Brain microvascular endothelial cell (primary cell): Measurements from ENCODE around the gene CEP164.

ENCODE experiments used
- DNase-seq: peaks from one replicate; pipeline ENCODE4 v3.0.0-alpha.2; 2020
- H3K27ac ChIP-seq: fragments of 250-450 bp; sonication (Bioruptor Pico); 2 replicates; pipeline ENCODE4 v1.5.1; 2020; ENCODE audit warnings: mild to moderate bottlenecking, moderate library complexity
- H3K27me3 ChIP-seq: fragments of 250-450 bp; sonication (Bioruptor Pico); replicated peaks from 2 replicates; pipeline ENCODE4 v1.5.1; 2020; ENCODE audit warnings: mild to moderate bottlenecking
- H3K36me3 ChIP-seq: fragments of 250-450 bp; sonication (Bioruptor Pico); replicated peaks from 2 replicates; pipeline ENCODE4 v1.5.1; 2020; ENCODE audit warnings: mild to moderate bottlenecking
- H3K4me3 ChIP-seq: 2 replicates; pipeline ENCODE4 v1.5.1; 2011; ENCODE audit warnings: low read depth, mild to moderate bottlenecking, control low read depth, low read length, moderate library complexity
- CTCF ChIP-seq: IDR thresholded peaks from 2 replicates; pipeline ENCODE4 v1.5.1; 2011; ENCODE audit warnings: low read depth, mild to moderate bottlenecking, moderate library complexity, low read length, control low read depth, inconsistent platforms; ENCODE audit errors: missing control alignments
- in situ Hi-C: cut with HindIII; loops from 2 replicates; pipeline ENCODE4 v1.10.0; 2017; ENCODE audit warnings: low sequenced_read_pairs, low pct_ligation_motif_present

CEP164 gene

GRCh38 chr11:117437041-117437790 is 109.6 kb downstream of the CEP164 start:
- Histone ChIP-seq H3K27me3 (no peaks in the 10 kb centered on the region), H3K4me3 (no peak overlapping the region), H3K27ac (no peak overlapping the region), H3K36me3 (no peaks in the 10 kb centered on the region)
- in situ Hi-C loops, result loop anchor here (25.0 kb wide), 1 partner anchor 375 kb away; the partner anchor contains the start of gene FXYD2
- DNase-seq, result no peak
- no peak for TF ChIP-seq CTCF

- peaks cover 1% of the 10 kb centered on the region for H3K27me3 ChIP-seq
- in situ Hi-C loops, result loop anchor here (25.0 kb wide), 1 partner anchor 375 kb away; the partner anchor contains the start of gene FXYD2
- no peak for TF ChIP-seq CTCF
Observed at GRCh38 chr11:117437791-117438130, 110.1 kb downstream of the CEP164 start.

GRCh38 chr11:117438371-117439000 is 110.8 kb downstream of the CEP164 start:
- H3K36me3 ChIP-seq, result no peaks in the 10 kb centered on the region
- no peak for DNase-seq
- H3K27ac ChIP-seq, result no peak overlapping the region
- in situ Hi-C loops, result loop anchor here (25.0 kb wide), 1 partner anchor 374 kb away; the partner anchor contains the start of gene FXYD2
- no peak overlapping the region for H3K4me3 ChIP-seq
- H3K27me3 ChIP-seq, result peaks cover 9% of the 10 kb centered on the region
- TF ChIP-seq CTCF, result no peak

More at GRCh38 chr11:117437791-117438130, 110.1 kb downstream of the CEP164 start:
- no peaks in the 10 kb centered on the region for H3K36me3 ChIP-seq
- no peak overlapping the region for H3K27ac ChIP-seq
- no peak overlapping the region for H3K4me3 ChIP-seq
- DNase-seq, result no peak

GRCh38 chr11:117439256-117439655 is 111.6 kb downstream of the CEP164 start:
- Histone ChIP-seq H3K4me3 (no peak overlapping the region), H3K27ac (no peak overlapping the region), H3K36me3 (no peaks in the 10 kb centered on the region), H3K27me3 (peaks cover 16% of the 10 kb centered on the region)
- DNase-seq, result no peak
- in situ Hi-C loops, result loop anchor here (25.0 kb wide), 1 partner anchor 373 kb away; the partner anchor contains the start of gene FXYD2
- TF ChIP-seq CTCF, result no peak

- TF ChIP-seq CTCF, result no peak
- in situ Hi-C loops, result loop anchor here (25.0 kb wide), 1 partner anchor 372 kb away; the partner anchor contains the start of gene FXYD2
- no peak for DNase-seq
- Histone ChIP-seq H3K36me3 (no peaks in the 10 kb centered on the region), H3K27me3 (peaks cover 23% of the 10 kb centered on the region), H3K4me3 (no peak overlapping the region), H3K27ac (no peak overlapping the region)
Observed at GRCh38 chr11:117440258-117440657, 112.6 kb downstream of the CEP164 start.
